ENCODE measurements around the gene CACNG5. TPM values are rescaled to one million over a fixed set of nuclear protein-coding genes. Genes with fewer than 3 reads are reported as not detected.

Gene CACNG5
- total and polyA plus RNA-seq, 12 donors, result not detected

GRCh38 chr17:66843627-66844026 lies 8.7 kb downstream of the CACNG5 start:
- H3K4me1 ChIP-seq, result no peaks in the 10 kb centered on the region
- ATAC-seq (no peak), DNase-seq (no peak)
- intact Hi-C loops (cut with DNase I), result no loop called here
- H3K9me3 ChIP-seq, result peaks cover 0 to 8% (median 0%) of the 10 kb centered on the region in 11 donors
- no peak for TF ChIP-seq CTCF (IDR thresholded peaks at IDR 0.05)
- no peaks in the 10 kb centered on the region for H3K36me3 ChIP-seq
- 39 to 43% methylated on average over 4 of the region's 4 CpGs for WGBS, 2 donors
- H3K27me3 ChIP-seq, result peaks cover 0 to 26% (median 7%) of the 10 kb centered on the region in 7 donors
- no peak overlapping the region for H3K4me3 ChIP-seq
- no peak overlapping the region for H3K27ac ChIP-seq

GRCh38 chr17:66847704-66848103 lies 12.8 kb downstream of the CACNG5 start:
- intact Hi-C loops (cut with DNase I), result no loop called here
- H3K4me1 ChIP-seq, result peaks cover 0 to 16% (median 5%) of the 10 kb centered on the region in 9 donors
- H3K27ac ChIP-seq, result no peak overlapping the region
- TF ChIP-seq CTCF (IDR thresholded peaks at IDR 0.05), result no peak
- no peak overlapping the region for H3K4me3 ChIP-seq
- WGBS, 2 donors, result 62 to 79% methylated on average over 3 of the region's 3 CpGs
- no peak for DNase-seq
- H3K36me3 ChIP-seq, result no peaks in the 10 kb centered on the region
- no peak for ATAC-seq
- H3K27me3 ChIP-seq, result peaks cover 0 to 5% (median 0%) of the 10 kb centered on the region in 7 donors
- peaks cover 0 to 8% (median 0%) of the 10 kb centered on the region in 11 donors for H3K9me3 ChIP-seq

- Histone ChIP-seq H3K4me1 (peaks cover 0 to 16% (median 5%) of the 10 kb centered on the region in 9 donors), H3K36me3 (no peaks in the 10 kb centered on the region), H3K27ac (no peak overlapping the region), H3K9me3 (peaks cover 0 to 8% (median 0%) of the 10 kb centered on the region in 11 donors), H3K4me3 (no peak overlapping the region), H3K27me3 (peaks cover 0 to 5% (median 0%) of the 10 kb centered on the region in 7 donors)
- WGBS, 2 donors, result 86 to 87% methylated on average over 6 of the region's 6 CpGs
- DNase-seq (no peak), ATAC-seq (no peak)
- no peak for TF ChIP-seq CTCF (IDR thresholded peaks at IDR 0.05)
- intact Hi-C loops (cut with DNase I), result no loop called here
Measured at GRCh38 chr17:66848496-66848895, 13.6 kb downstream of the CACNG5 start.

- no peak for DNase-seq
Measured at GRCh38 chr17:66849032-66849655, 14.2 kb downstream of the CACNG5 start.

More at GRCh38 chr17:66849032-66849655, 14.2 kb downstream of the CACNG5 start:
- ATAC-seq, result no peak
- H3K36me3 ChIP-seq, result no peaks in the 10 kb centered on the region
- H3K4me1 ChIP-seq, result peaks cover 0 to 16% (median 5%) of the 10 kb centered on the region in 9 donors
- H3K4me3 ChIP-seq, result no peak overlapping the region
- intact Hi-C loops (cut with DNase I), result no loop called here
- peaks cover 0 to 9% (median 0%) of the 10 kb centered on the region in 11 donors for H3K9me3 ChIP-seq
- no peak overlapping the region for H3K27ac ChIP-seq
- TF ChIP-seq CTCF (IDR thresholded peaks at IDR 0.05), result no peak
- peaks cover 0 to 5% (median 0%) of the 10 kb centered on the region in 7 donors for H3K27me3 ChIP-seq
- WGBS, 2 donors, result 77 to 79% methylated on average over 14 of the region's 14 CpGs
